K562 (cell line): ENCODE measurements around the gene MYO15A. TPM values are rescaled to one million over a fixed set of nuclear protein-coding genes. Genes with fewer than 3 reads are reported as not detected.

Experiments
- ATAC-seq: fragments of 200-7000 bp; cut with Tn5 transposase; 3 replicates; pipeline ENCODE4 v1.9.1; 2020; ENCODE audit warnings: moderate library complexity
- BruUV-seq: library from RNA; stranded (reverse); fragments of 400-500 nt; replicated peaks from 2 replicates; lab custom pipeline; 2021; lab: Mats Ljungman, UMichigan
- CTCF ChIA-PET: fragments of 300-600 bp; formaldehyde crosslinking; extraction: SDS; loops from one replicate; lab custom pipeline; 2021; ENCODE audit warnings: low intra/inter-chr PET ratio; lab: Yijun Ruan, JAX
- POLR2A ChIA-PET: fragments of 300-600, 350-650 bp; sonication (Branson Sonifier 250); formaldehyde crosslinking; extraction: SDS; loops from one replicate; lab custom pipeline; 2021; ENCODE audit warnings: antibody characterized with exemption, inconsistent platforms; lab: Yijun Ruan, JAX
- DNase-seq, 4 experiments: peaks; one replicate each; pipeline versions ENCODE4 v3.0.0 to v3.0.0-alpha.2; 2011 to 2018; ENCODE audit warnings: low spot score in 3 of 4, mixed read lengths in 3 of 4; ENCODE audit errors: extremely low read depth in 1 of 4
- FAIRE-seq: peaks from 2 replicates; lab custom pipeline; 2011; peaks lifted over from hg19 to GRCh38; lab: Jason Lieb, UNC
- H2AFZ ChIP-seq: 2 replicates; pipeline ENCODE4 v1.6.0; 2011; ENCODE audit warnings: low read depth, low read length, control low read depth, inconsistent platforms
- H3K27ac ChIP-seq: fragments of 200-600 bp; 3 replicates; pipeline ENCODE4 v1.8.0; 2011; ENCODE audit warnings: low read depth, mild to moderate bottlenecking, control low read depth, inconsistent platforms, low read length, moderate library complexity, mixed read lengths; ENCODE audit errors: extremely low read depth
- H3K27me3 ChIP-seq, 2 experiments: fragments of 300-600 bp in 1 of 2; 2 replicates in 1 of 2; 3 replicates in 1 of 2; pipeline versions ENCODE4 v1.6.0 to v1.8.0; 2011; ENCODE audit warnings: inconsistent platforms in 2 of 2, low read length in 2 of 2, mild to moderate bottlenecking in 1 of 2, mixed read lengths in 1 of 2, moderate library complexity in 1 of 2; ENCODE audit not compliant: control insufficient read depth in 2 of 2, insufficient read depth in 2 of 2
- H3K36me3 ChIP-seq: fragments of 300-600 bp; 3 replicates; pipeline ENCODE4 v1.8.0; 2011; ENCODE audit warnings: mild to moderate bottlenecking, low read length, inconsistent platforms; ENCODE audit not compliant: control insufficient read depth, insufficient read depth
- H3K4me1 ChIP-seq, 2 experiments: fragments of 200-600 bp in 1 of 2; replicated peaks in 1 of 2; 2 replicates in 1 of 2; 3 replicates in 1 of 2; pipeline versions ENCODE4 v1.5.1 to v1.8.0; 2011; ENCODE audit warnings: inconsistent platforms in 2 of 2, low read length in 2 of 2, mild to moderate bottlenecking in 1 of 2, mixed read lengths in 1 of 2, moderate library complexity in 1 of 2; ENCODE audit not compliant: control insufficient read depth in 2 of 2, insufficient read depth in 2 of 2
- H3K4me2 ChIP-seq: 2 replicates; pipeline ENCODE4 v1.6.1; 2011; ENCODE audit warnings: low read length, control low read depth, inconsistent platforms, mixed read lengths; ENCODE audit not compliant: insufficient read depth
- H3K4me3 ChIP-seq: fragments of 200-600 bp; sonication (generic), shearing (Covaris generic); 2 replicates; pipeline ENCODE4 v1.5.1; 2016; ENCODE audit warnings: control low read depth, inconsistent platforms
- H3K79me2 ChIP-seq: fragments of 200-600 bp; 3 replicates; pipeline ENCODE4 v1.8.0; 2011; ENCODE audit warnings: low read length, inconsistent platforms; ENCODE audit not compliant: control insufficient read depth, insufficient read depth
- H3K9ac ChIP-seq, 2 experiments: 2 replicates each; pipeline versions ENCODE4 v1.6.0 to v1.6.1; 2011; ENCODE audit warnings: low read depth in 2 of 2, low read length in 2 of 2, control low read depth in 1 of 2, inconsistent platforms in 1 of 2, mild to moderate bottlenecking in 1 of 2, mixed read lengths in 1 of 2; ENCODE audit not compliant: insufficient read depth in 1 of 2
- H3K9me1 ChIP-seq: one replicate; pipeline ENCODE4 v1.6.0; 2011; ENCODE audit warnings: inconsistent platforms, mild to moderate bottlenecking, low read length, moderate library complexity; ENCODE audit not compliant: control insufficient read depth, insufficient read depth
- H3K9me3 ChIP-seq: replicated peaks from 2 replicates; pipeline ENCODE4 v1.5.1; 2011; ENCODE audit warnings: low read depth, low read length, inconsistent platforms; ENCODE audit not compliant: control insufficient read depth, insufficient read depth
- H4K20me1 ChIP-seq: replicated peaks from 2 replicates; pipeline ENCODE4 v1.6.1; 2011; ENCODE audit warnings: low read length, inconsistent platforms, mixed read lengths; ENCODE audit not compliant: control insufficient read depth, insufficient read depth
- CREB1 ChIP-seq, 2 experiments: sonication (generic) in 1 of 2; formaldehyde crosslinking in 1 of 2; IDR thresholded peaks; 2 replicates each; pipeline versions ENCODE4 v1.6.1 to v1.8.0; 2012 to 2022; ENCODE audit warnings: inconsistent platforms in 1 of 2, mild to moderate bottlenecking in 1 of 2, missing genetic modification reagents in 1 of 2, moderate library complexity in 1 of 2
- EZH2 ChIP-seq: IDR thresholded peaks from 2 replicates; pipeline ENCODE4 v1.6.1; 2012; ENCODE audit warnings: low read depth, mild to moderate bottlenecking, inconsistent platforms, low read length, borderline replicate concordance
- FOXK1 ChIP-seq: sonication (generic); formaldehyde crosslinking; IDR thresholded peaks from 2 replicates; pipeline ENCODE4 v1.8.0; 2022; ENCODE audit warnings: missing genetic modification reagents, mild to moderate bottlenecking, borderline replicate concordance
- HMG20A ChIP-seq: fragments of 450-650 bp; formaldehyde crosslinking; conservative IDR thresholded peaks from 2 replicates; pipeline ENCODE4 v1.4.0; 2020; ENCODE audit warnings: mild to moderate bottlenecking, mixed read lengths
- KAT7 ChIP-seq: sonication (generic); formaldehyde crosslinking; IDR thresholded peaks from 2 replicates; pipeline ENCODE4 v1.8.0; 2022; ENCODE audit warnings: missing genetic modification reagents, mild to moderate bottlenecking, borderline replicate concordance
- KLF16 ChIP-seq: IDR thresholded peaks from 2 replicates; pipeline ENCODE4 v1.6.1; 2016; ENCODE audit warnings: antibody characterized with exemption
- MCM3 ChIP-seq: fragments of 450-650 bp; IDR thresholded peaks from 2 replicates; pipeline ENCODE4 v1.6.1; 2016
- MEIS2 ChIP-seq: fragments of 450-650 bp; IDR thresholded peaks from 2 replicates; pipeline ENCODE4 v1.6.1; 2014; ENCODE audit warnings: mild to moderate bottlenecking; ENCODE audit not compliant: partially characterized antibody
- PCBP1 ChIP-seq: fragments of 200-400 bp; formaldehyde crosslinking; IDR thresholded peaks from 2 replicates; pipeline ENCODE4 v1.6.1; 2018; ENCODE audit warnings: mild to moderate bottlenecking, low read depth, low read length; ENCODE audit not compliant: poor library complexity, severe bottlenecking
- PYGO2 ChIP-seq: fragments of 450-650 bp; IDR thresholded peaks from 2 replicates; pipeline ENCODE4 v1.6.1; 2016; ENCODE audit warnings: mild to moderate bottlenecking, missing genetic modification characterization, moderate library complexity, missing compliant biosample characterization
- RBM15 ChIP-seq: fragments of 200-400 bp; formaldehyde crosslinking; IDR thresholded peaks from 2 replicates; pipeline ENCODE4 v1.6.1; 2018; ENCODE audit warnings: mild to moderate bottlenecking, low read length, moderate library complexity; ENCODE audit not compliant: insufficient read depth
- SIN3B ChIP-seq: fragments of 450-650 bp; IDR thresholded peaks from 2 replicates; pipeline ENCODE4 v1.6.1; 2017; ENCODE audit warnings: low read depth, mild to moderate bottlenecking, moderate library complexity
- ZNF444 ChIP-seq: fragments of 250-450 bp; sonication (Bioruptor Pico); IDR thresholded peaks from 2 replicates; pipeline ENCODE4 v1.4.0; 2020; ENCODE audit warnings: mild to moderate bottlenecking, moderate library complexity
- ZNF57 ChIP-seq: fragments of 450-650 bp; formaldehyde crosslinking; IDR thresholded peaks from 2 replicates; pipeline ENCODE4 v1.4.0; 2020; ENCODE audit warnings: mild to moderate bottlenecking, moderate library complexity
- ZNF696 ChIP-seq: fragments of 250-450 bp; sonication (Bioruptor Pico); conservative IDR thresholded peaks from 2 replicates; pipeline ENCODE4 v1.4.0; 2020; ENCODE audit warnings: mild to moderate bottlenecking, moderate library complexity
- WGBS: fragments of 100-300 bp; shearing (Covaris generic); methylation state at CpG from one replicate; pipeline ENCODE4 v1.1.6; 2016; ENCODE audit warnings: low coverage, mixed read lengths; ENCODE audit not compliant: insufficient coverage; ENCODE audit errors: missing lambda C conversion rate; 5-methylcytosine and 5-hydroxymethylcytosine counted together
- in situ Hi-C: fragments of 300-500 bp; cut with MboI; formaldehyde crosslinking; loops from 4 replicates; pipeline ENCODE4 v1.15.0; 2018; ENCODE audit warnings: inconsistent platforms, mixed read lengths
- intact Hi-C: fragments of 100-400 bp; cut with micrococcal nuclease; formaldehyde crosslinking; loops from 2 replicates; pipeline ENCODE4 v1.14.2; 2022
- polyA plus RNA-seq, 8 experiments: library from polyadenylated mRNA; depleted of rRNA in 4 of 8; stranded (reverse) in 5 of 8; unstranded in 3 of 8; fragments of >200 nt; fragmentation: Nextera tagmentation in 2 of 8; fragmentation: Illumina TruSeq in 1 of 8; extraction: Ambion mirVana in 2 of 8; extraction: Trizol in 1 of 8; gene quantifications; 2 replicates each; pipeline versions ENCODE4 v1.2.1 to v1.2.3, GENCODE V29; 2011 to 2014; ENCODE audit warnings: inconsistent platforms in 1 of 8, missing spikeins in 1 of 8
- total RNA-seq, 7 experiments: library from RNA; depleted of rRNA in 6 of 7; stranded (reverse); fragments of >200 nt in 6 of 7; fragmentation: Illumina TruSeq in 2 of 7; extraction: Trizol in 2 of 7; gene quantifications; 2 replicates each; pipeline versions ENCODE4 v1.2.1 to v1.2.3, GENCODE V29; 2011 to 2021; ENCODE audit warnings: low replicate concordance in 1 of 7
- TF ChIP-seq, protein P1 (sequence below): fragments of 250-450 bp; sonication (Bioruptor Pico); IDR thresholded peaks from 2 replicates; pipeline ENCODE4 v1.4.0; 2020
- TF ChIP-seq, protein P2 (sequence below): fragments of 450-650 bp; IDR thresholded peaks from 2 replicates; pipeline ENCODE4 v1.6.1; 2016; ENCODE audit warnings: mild to moderate bottlenecking

The MYO15A gene
- total and polyA plus RNA-seq, 9 of the 15 experiments (the other 6 are each of a cell fraction or from before 2014, with no cell fraction given): 0.05 to 0.88 (median 0.14) TPM; not detected in 1

DNA sequence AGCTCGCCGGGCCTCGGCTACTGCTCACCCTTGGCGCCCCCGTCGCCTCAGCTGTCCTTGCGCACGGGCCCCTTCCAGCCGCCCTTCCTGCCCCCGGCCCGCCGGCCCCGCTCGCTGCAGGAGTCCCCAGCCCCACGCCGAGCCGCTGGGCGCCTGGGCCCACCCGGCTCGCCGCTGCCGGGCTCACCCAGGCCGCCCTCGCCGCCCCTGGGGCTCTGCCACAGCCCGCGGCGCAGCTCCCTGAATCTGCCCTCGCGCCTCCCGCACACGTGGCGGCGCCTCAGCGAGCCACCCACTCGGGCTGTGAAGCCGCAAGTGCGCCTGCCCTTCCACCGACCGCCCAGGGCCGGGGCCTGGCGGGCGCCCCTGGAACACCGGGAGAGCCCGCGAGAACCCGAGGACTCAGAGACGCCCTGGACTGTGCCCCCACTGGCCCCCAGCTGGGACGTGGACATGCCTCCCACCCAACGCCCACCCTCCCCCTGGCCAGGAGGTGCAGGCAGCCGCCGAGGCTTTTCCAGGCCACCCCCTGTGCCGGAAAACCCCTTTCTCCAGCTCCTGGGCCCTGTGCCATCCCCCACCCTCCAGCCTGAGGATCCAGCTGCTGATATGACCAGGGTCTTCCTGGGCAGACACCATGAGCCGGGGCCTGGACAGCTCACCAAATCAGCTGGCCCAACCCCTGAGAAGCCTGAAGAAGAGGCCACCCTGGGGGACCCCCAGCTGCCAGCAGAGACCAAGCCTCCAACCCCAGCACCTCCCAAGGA lies 12.8 kb downstream of the MYO15A start (continued):
- TF ChIP-seq KAT7 (CRISPR knock-in tag) (no peak), RBM15 (no peak)

DNA sequence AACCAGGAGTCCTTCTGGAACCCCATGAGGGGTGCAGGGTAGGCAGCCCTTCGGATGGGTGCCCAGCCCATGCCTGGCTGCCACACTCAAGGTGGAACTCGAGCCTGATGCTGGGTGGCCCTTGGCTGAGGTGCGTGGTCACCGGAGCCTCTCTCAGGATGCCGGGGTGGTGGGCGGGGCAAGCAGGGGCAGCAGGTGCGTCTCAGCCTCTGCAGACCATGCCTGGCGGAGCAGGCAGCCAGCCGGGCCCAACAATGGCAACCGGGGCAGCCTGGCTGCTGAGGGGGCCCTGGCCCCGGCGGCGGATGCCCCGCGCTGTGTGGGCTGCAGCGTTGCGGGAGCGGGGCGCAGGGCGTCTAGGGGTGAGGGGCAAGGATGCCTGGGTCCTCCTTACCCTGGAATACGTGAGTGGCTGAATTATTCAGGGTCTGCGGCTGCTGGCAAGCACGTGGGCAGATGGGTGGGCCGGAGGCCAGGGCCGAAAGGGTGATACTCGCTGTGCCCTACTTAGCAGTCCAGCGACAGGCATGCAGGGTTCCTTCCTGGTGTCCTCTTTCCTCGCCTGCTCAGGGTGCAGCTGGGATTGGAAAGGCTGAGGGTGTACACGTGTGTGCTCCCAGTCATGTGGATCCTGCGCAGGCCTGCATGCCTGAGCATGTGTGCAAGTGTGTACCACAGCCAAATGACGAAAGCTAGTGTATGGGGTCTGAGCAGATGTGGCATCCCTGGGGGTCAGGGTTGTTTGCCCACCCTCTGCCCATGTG lies 14.6 kb downstream of the MYO15A start:
- FAIRE-seq (no peak), ATAC-seq (no peak), DNase-seq (no peak)
- H3K9me1 ChIP-seq: no peaks in the 10 kb centered on the region
- intact Hi-C loops (no loop called here), in situ Hi-C loops (no loop called here)
- H3K9me3 ChIP-seq: no peaks in the 10 kb centered on the region
- POLR2A ChIA-PET: no interaction called here
- H3K4me2 ChIP-seq: no peak overlapping the region
- no peak overlapping the region for H3K4me3 ChIP-seq
- no peak overlapping the region for H3K27ac ChIP-seq
- no peak overlapping the region for H2AFZ ChIP-seq
- peaks cover 0 to 8% of the 10 kb centered on the region in 2 experiments; a peak in 1 of 5 replicates for H3K4me1 ChIP-seq
- CTCF ChIA-PET: no interaction called here
- no TSS peak for BruUV-seq
- H3K36me3 ChIP-seq: no peaks in the 10 kb centered on the region
- H3K27me3 ChIP-seq: peaks cover 0 to 12% of the 10 kb centered on the region in 2 experiments; a peak in 2 of 5 replicates
- WGBS: 9% methylated on average over 20 of the region's 31 CpGs
- H3K9ac ChIP-seq: no peak overlapping the region
- H3K79me2 ChIP-seq: no peaks in the 10 kb centered on the region
- H4K20me1 ChIP-seq: no peaks in the 10 kb centered on the region
- TF ChIP-seq MCM3 (no peak), MEIS2 (no peak), EZH2 (no peak), PYGO2 (tag) (no peak), ZNF444 (CRISPR knock-in tag) (no peak), PCBP1 (no peak), ZNF696 (no peak), ZNF57 (CRISPR knock-in tag) (no peak), SIN3B (no peak), KLF16 (no peak), HMG20A (CRISPR knock-in tag) (no peak), FOXK1 (CRISPR knock-in tag) (no peak), CREB1 (IDR thresholded peaks at IDR 0.05) (no peak), CREB1 (CRISPR knock-in tag; IDR thresholded peaks at IDR 0.05) (no peak)
- TF ChIP-seq, protein P1, sequence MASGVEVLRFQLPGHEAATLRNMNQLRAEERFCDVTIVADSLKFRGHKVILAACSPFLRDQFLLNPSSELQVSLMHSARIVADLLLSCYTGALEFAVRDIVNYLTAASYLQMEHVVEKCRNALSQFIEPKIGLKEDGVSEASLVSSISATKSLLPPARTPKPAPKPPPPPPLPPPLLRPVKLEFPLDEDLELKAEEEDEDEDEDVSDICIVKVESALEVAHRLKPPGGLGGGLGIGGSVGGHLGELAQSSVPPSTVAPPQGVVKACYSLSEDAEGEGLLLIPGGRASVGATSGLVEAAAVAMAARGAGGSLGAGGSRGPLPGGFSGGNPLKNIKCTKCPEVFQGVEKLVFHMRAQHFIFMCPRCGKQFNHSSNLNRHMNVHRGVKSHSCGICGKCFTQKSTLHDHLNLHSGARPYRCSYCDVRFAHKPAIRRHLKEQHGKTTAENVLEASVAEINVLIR (CRISPR knock-in tag): no peak
- TF ChIP-seq, protein P2, sequence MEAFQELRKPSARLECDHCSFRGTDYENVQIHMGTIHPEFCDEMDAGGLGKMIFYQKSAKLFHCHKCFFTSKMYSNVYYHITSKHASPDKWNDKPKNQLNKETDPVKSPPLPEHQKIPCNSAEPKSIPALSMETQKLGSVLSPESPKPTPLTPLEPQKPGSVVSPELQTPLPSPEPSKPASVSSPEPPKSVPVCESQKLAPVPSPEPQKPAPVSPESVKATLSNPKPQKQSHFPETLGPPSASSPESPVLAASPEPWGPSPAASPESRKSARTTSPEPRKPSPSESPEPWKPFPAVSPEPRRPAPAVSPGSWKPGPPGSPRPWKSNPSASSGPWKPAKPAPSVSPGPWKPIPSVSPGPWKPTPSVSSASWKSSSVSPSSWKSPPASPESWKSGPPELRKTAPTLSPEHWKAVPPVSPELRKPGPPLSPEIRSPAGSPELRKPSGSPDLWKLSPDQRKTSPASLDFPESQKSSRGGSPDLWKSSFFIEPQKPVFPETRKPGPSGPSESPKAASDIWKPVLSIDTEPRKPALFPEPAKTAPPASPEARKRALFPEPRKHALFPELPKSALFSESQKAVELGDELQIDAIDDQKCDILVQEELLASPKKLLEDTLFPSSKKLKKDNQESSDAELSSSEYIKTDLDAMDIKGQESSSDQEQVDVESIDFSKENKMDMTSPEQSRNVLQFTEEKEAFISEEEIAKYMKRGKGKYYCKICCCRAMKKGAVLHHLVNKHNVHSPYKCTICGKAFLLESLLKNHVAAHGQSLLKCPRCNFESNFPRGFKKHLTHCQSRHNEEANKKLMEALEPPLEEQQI: no peak
